Measurements from ENCODE around the gene NEK10. TPM values are rescaled to one million over a fixed set of nuclear protein-coding genes. Genes with fewer than 3 reads are reported as not detected.

Gene NEK10
- total and polyA plus RNA-seq, 2 of the 13 experiments (the other 11 are each of a cell fraction or from before 2014, with no cell fraction given), result 2.8 to 14.2 TPM

DNA sequence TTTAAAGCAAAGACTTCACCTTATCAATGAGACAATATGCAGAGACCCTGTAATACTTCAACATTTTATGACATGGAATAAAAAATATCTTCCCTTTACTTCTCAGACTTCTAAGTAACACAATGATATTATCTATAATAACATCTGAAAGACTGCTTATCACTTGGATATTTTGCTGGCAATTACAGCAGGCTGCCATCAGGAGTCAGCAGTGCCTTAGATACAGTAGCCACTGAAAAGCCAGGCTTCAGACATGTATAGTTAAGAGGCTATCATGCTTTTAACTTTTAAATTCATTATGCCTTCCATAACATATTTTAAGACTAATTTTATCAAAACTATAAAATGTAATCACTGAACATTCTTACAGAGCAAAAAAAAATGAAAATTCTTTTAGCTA is 227.5 kb downstream of the NEK10 start:
- Histone ChIP-seq H3K4me3 (replicated peaks in 1 of 3; ENCODE audit: insufficient read depth in 1 of 3, low read depth in 2 of 3, low read length in 3 of 3) (no peak overlapping the region), H3K79me2 (ENCODE audit: insufficient read depth, low read length) (no peaks in the 10 kb centered on the region), H3K27me3 (ENCODE audit: control insufficient read depth in 1 of 2, insufficient read depth in 2 of 2, low read length in 2 of 2) (no peaks in the 10 kb centered on the region), H3K4me1 (ENCODE audit: insufficient read depth, low read length) (no peaks in the 10 kb centered on the region), H4K20me1 (ENCODE audit: insufficient read depth, low read length) (no peaks in the 10 kb centered on the region), H3K36me3 (replicated peaks in 1 of 2; ENCODE audit: control insufficient read depth in 1 of 2, insufficient read depth in 2 of 2, low read length in 2 of 2) (no peaks in the 10 kb centered on the region), H3K4me2 (ENCODE audit: low read depth, low read length) (no peak overlapping the region), H3K27ac (ENCODE audit: extremely low read length, insufficient read depth, low read length) (no peak overlapping the region), H3K9me3 (ENCODE audit: low read length) (peaks cover 5% of the 10 kb centered on the region; the same call in 1 of the 2 replicates), H2AFZ (ENCODE audit: low read length) (no peak overlapping the region), H3K9ac (ENCODE audit: insufficient read depth, low read depth, low read length) (no peak overlapping the region)
- in situ Hi-C loops (cut with HindIII; ENCODE audit: extremely low pct_ligation_motif_present, low pct_unique_long_range_greater_than_20kb), result loop anchor here (25.0 kb wide), 2 partner anchors 321 to 521 kb away; no protein-coding TSS in a partner anchor
- FAIRE-seq (no peak), ATAC-seq (no peak), DNase-seq (ENCODE audit: low spot score) (no peak)
- CTCF ChIA-PET (ENCODE audit: low intra/inter-chr PET ratio, low total read pairs), result no interaction called here
- no TSS peak for BruUV-seq (replicated peaks)
- intact Hi-C loops (cut with micrococcal nuclease; ENCODE audit: unreplicated experiment), result no loop called here
- POLR2A ChIA-PET, result no interaction called here
- TF ChIP-seq, protein P1, sequence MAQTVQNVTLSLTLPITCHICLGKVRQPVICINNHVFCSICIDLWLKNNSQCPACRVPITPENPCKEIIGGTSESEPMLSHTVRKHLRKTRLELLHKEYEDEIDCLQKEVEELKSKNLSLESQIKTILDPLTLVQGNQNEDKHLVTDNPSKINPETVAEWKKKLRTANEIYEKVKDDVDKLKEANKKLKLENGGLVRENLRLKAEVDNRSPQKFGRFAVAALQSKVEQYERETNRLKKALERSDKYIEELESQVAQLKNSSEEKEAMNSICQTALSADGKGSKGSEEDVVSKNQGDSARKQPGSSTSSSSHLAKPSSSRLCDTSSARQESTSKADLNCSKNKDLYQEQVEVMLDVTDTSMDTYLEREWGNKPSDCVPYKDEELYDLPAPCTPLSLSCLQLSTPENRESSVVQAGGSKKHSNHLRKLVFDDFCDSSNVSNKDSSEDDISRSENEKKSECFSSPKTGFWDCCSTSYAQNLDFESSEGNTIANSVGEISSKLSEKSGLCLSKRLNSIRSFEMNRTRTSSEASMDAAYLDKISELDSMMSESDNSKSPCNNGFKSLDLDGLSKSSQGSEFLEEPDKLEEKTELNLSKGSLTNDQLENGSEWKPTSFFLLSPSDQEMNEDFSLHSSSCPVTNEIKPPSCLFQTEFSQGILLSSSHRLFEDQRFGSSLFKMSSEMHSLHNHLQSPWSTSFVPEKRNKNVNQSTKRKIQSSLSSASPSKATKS (CRISPR knock-in tag; IDR thresholded peaks at IDR 0.05), result no peak
- TF ChIP-seq ZNF160 (CRISPR knock-in tag; IDR thresholded peaks at IDR 0.05), result no peak
- TF ChIP-seq, protein P2, sequence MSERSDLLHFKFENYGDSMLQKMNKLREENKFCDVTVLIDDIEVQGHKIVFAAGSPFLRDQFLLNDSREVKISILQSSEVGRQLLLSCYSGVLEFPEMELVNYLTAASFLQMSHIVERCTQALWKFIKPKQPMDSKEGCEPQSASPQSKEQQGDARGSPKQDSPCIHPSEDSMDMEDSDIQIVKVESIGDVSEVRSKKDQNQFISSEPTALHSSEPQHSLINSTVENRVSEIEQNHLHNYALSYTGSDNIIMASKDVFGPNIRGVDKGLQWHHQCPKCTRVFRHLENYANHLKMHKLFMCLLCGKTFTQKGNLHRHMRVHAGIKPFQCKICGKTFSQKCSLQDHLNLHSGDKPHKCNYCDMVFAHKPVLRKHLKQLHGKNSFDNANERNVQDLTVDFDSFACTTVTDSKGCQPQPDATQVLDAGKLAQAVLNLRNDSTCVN (CRISPR knock-in tag; IDR thresholded peaks at IDR 0.05; ENCODE audit: borderline replicate concordance), result no peak
- TF ChIP-seq, protein P3, sequence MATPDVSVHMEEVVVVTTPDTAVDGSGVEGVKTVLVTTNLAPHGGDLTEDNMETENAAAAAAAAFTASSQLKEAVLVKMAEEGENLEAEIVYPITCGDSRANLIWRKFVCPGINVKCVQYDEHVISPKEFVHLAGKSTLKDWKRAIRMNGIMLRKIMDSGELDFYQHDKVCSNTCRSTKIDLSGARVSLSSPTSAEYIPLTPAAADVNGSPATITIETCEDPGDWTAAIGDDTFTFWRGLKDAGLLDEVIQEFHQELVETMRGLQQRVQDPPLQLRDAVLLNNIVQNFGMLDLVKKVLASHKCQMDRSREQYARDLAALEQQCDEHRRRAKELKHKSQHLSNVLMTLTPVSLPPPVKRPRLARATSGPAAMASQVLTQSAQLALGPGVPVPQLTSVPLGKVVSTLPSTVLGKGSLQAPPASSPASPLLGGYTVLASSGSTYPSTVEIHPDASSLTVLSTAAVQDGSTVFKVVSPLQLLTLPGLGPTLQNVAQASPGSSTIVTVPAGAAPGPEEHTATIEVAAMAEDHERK (CRISPR knock-in tag; IDR thresholded peaks at IDR 0.05; ENCODE audit: low read depth), result no peak
- TF ChIP-seq GABPB1 (CRISPR knock-in tag; IDR thresholded peaks at IDR 0.05), result no peak
- TF ChIP-seq, protein P4, sequence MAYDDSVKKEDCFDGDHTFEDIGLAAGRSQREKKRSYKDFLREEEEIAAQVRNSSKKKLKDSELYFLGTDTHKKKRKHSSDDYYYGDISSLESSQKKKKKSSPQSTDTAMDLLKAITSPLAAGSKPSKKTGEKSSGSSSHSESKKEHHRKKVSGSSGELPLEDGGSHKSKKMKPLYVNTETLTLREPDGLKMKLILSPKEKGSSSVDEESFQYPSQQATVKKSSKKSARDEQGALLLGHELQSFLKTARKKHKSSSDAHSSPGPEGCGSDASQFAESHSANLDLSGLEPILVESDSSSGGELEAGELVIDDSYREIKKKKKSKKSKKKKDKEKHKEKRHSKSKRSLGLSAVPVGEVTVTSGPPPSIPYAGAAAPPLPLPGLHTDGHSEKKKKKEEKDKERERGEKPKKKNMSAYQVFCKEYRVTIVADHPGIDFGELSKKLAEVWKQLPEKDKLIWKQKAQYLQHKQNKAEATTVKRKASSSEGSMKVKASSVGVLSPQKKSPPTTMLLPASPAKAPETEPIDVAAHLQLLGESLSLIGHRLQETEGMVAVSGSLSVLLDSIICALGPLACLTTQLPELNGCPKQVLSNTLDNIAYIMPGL (CRISPR knock-in tag; IDR thresholded peaks at IDR 0.05; ENCODE audit: borderline replicate concordance in 1 of 2, low read depth in 1 of 2), result no peak
- TF ChIP-seq NR0B2 (CRISPR knock-in tag; IDR thresholded peaks at IDR 0.05), result no peak
- no peak for TF ChIP-seq ZBTB20 (CRISPR knock-in tag; IDR thresholded peaks at IDR 0.05; ENCODE audit: borderline replicate concordance, low read depth)
- TF ChIP-seq, protein P5, sequence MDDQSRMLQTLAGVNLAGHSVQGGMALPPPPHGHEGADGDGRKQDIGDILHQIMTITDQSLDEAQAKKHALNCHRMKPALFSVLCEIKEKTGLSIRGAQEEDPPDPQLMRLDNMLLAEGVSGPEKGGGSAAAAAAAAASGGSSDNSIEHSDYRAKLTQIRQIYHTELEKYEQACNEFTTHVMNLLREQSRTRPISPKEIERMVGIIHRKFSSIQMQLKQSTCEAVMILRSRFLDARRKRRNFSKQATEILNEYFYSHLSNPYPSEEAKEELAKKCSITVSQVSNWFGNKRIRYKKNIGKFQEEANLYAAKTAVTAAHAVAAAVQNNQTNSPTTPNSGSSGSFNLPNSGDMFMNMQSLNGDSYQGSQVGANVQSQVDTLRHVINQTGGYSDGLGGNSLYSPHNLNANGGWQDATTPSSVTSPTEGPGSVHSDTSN (CRISPR knock-in tag; IDR thresholded peaks at IDR 0.05; ENCODE audit: borderline replicate concordance), result no peak
- TF ChIP-seq HOXA7 (CRISPR knock-in tag; IDR thresholded peaks at IDR 0.05), result no peak
- no peak for TF ChIP-seq MIXL1 (CRISPR knock-in tag; IDR thresholded peaks at IDR 0.05)
- TF ChIP-seq ZMYM2 (CRISPR knock-in tag; IDR thresholded peaks at IDR 0.05), result no peak
- no peak for TF ChIP-seq KDM3A (CRISPR knock-in tag; IDR thresholded peaks at IDR 0.05; ENCODE audit: low read depth)
- no peak for TF ChIP-seq ZNF24 (IDR thresholded peaks at IDR 0.05)
- no peak for TF ChIP-seq ZNF367 (CRISPR knock-in tag; IDR thresholded peaks at IDR 0.05; ENCODE audit: borderline replicate concordance)
- no peak for TF ChIP-seq ELF1 (CRISPR knock-in tag; IDR thresholded peaks at IDR 0.05)
- no peak for TF ChIP-seq ZNF773 (CRISPR knock-in tag; IDR thresholded peaks at IDR 0.05; ENCODE audit: borderline replicate concordance)

All from HepG2 (cell line).